Omental fat pad (tissue), 4 donors: ENCODE data around the gene TBC1D9. TPM values are rescaled to one million over a fixed set of nuclear protein-coding genes. Genes with fewer than 3 reads are reported as not detected.
A peak's percentile ranks its signal among the peaks of the same experiment; 100 is the strongest.

ENCODE experiments used
- ATAC-seq: fragments of 150-250 bp; one replicate; pipeline ENCODE4 v1.9.1; 2016; ENCODE audit warnings: mild to moderate bottlenecking, moderate library complexity; ENCODE audit not compliant: low FRiP score
- DNase-seq: peaks from one replicate; pipeline ENCODE4 v3.0.0-alpha.2; 2019; ENCODE audit warnings: low spot score
- CTCF ChIP-seq, 3 donors: fragments of 450-650 bp; IDR thresholded peaks; one replicate each; pipeline ENCODE4 v1.5.1; 2016 to 2017; ENCODE audit warnings: antibody characterized with exemption in 3 of 3, mild to moderate bottlenecking in 3 of 3, moderate library complexity in 2 of 3
- total RNA-seq, 4 donors: library from RNA; depleted of rRNA; stranded (reverse); fragments of >200 nt; gene quantifications; one replicate each; pipeline ENCODE4 v1.1.0, GENCODE V29; 2016

TBC1D9 gene
- total RNA-seq, 4 donors from 2014 or later: 29.6 to 60.3 (median 48.3) TPM

GRCh38 chr4:140697709-140698560, 58.2 kb downstream of the TBC1D9 start:
- no peak for ATAC-seq
- DNase-seq: no peak
- no peak for TF ChIP-seq CTCF (IDR thresholded peaks at IDR 0.05)

GRCh38 chr4:140695483-140695882, 60.7 kb downstream of the TBC1D9 start:
- DNase-seq (no peak), ATAC-seq (no peak)
- TF ChIP-seq CTCF (IDR thresholded peaks at IDR 0.05): no peak

- DNase-seq (no peak), ATAC-seq (peak; percentile 12)
- no peak for TF ChIP-seq CTCF (IDR thresholded peaks at IDR 0.05)
Observed at GRCh38 chr4:140693562-140693961, 62.6 kb downstream of the TBC1D9 start.

- ATAC-seq (no peak), DNase-seq (no peak)
- TF ChIP-seq CTCF (IDR thresholded peaks at IDR 0.05): no peak
Observed at GRCh38 chr4:140691369-140691768, 64.8 kb downstream of the TBC1D9 start.

- no peak for ATAC-seq
- no peak for TF ChIP-seq CTCF (IDR thresholded peaks at IDR 0.05)
- DNase-seq: no peak
Observed at GRCh38 chr4:140690093-140690492, 66.1 kb downstream of the TBC1D9 start.

- DNase-seq (no peak), ATAC-seq (no peak)
- no peak for TF ChIP-seq CTCF (IDR thresholded peaks at IDR 0.05)
Observed at GRCh38 chr4:140689623-140690022, 66.6 kb downstream of the TBC1D9 start.
